ENCODE measurements around the gene ADAMTSL2. TPM values are rescaled to one million over a fixed set of nuclear protein-coding genes. Genes with fewer than 3 reads are reported as not detected.

Gene ADAMTSL2
- total RNA-seq, 2 experiments from 2014 or later: 0.05 to 0.07 TPM

DNA sequence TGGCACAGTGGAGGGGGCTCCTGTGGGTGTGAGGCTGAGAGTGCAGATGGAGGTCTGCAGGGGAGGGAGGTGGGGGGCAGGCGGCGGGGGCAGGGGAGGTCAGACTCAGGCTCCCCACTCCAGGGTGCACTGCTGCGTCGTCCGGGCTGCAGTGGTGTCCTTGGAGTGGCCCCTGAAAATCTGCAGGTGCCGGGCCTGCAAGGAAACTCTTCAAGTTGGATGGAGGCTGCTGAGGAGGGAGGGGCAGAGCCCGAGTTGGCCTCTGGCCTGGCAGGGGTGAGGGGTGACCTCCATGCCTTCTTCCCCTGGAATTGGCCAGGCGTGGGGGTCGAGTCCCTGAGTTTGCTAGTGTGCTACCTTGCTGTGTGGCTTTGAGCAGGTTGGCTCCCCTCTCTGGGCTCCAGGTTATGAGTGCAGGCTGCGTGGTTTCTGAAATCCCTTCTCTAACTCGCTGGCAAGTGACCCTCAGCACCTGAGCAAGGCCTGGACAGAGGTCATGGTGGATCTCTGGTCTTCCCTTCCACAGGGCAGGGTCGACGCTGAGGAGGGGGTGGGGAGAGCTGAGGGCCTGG lies 888 bp downstream of the ADAMTSL2 start:
- H3K4me3 Mint-ChIP-seq: no peak overlapping the region
- CTCF ChIA-PET: no interaction called here
- H3K4me1 Mint-ChIP-seq (ENCODE audit: low read depth): peaks cover 6% of the 10 kb centered on the region
- peaks cover 24% of the 10 kb centered on the region for H3K27me3 Mint-ChIP-seq
- no peak for DNase-seq
- H3K27ac Mint-ChIP-seq: no peak overlapping the region
- H3K36me3 Mint-ChIP-seq: no peaks in the 10 kb centered on the region
- intact Hi-C loops (cut with micrococcal nuclease): no loop called here
- POLR2A ChIA-PET: no interaction called here
- no peaks in the 10 kb centered on the region for H3K9me3 Mint-ChIP-seq

- POLR2A ChIA-PET: no interaction called here
- no peaks in the 10 kb centered on the region for H3K36me3 Mint-ChIP-seq
- DNase-seq: no peak
- H3K27me3 Mint-ChIP-seq: peaks cover 24% of the 10 kb centered on the region
- H3K4me1 Mint-ChIP-seq (ENCODE audit: low read depth): peaks cover 6% of the 10 kb centered on the region
- H3K27ac Mint-ChIP-seq: no peak overlapping the region
- intact Hi-C loops (cut with micrococcal nuclease): no loop called here
- no peaks in the 10 kb centered on the region for H3K9me3 Mint-ChIP-seq
- CTCF ChIA-PET: no interaction called here
- H3K4me3 Mint-ChIP-seq: no peak overlapping the region
Observed at GRCh38 chr9:133536080-133536479, 1.6 kb downstream of the ADAMTSL2 start.

DNA sequence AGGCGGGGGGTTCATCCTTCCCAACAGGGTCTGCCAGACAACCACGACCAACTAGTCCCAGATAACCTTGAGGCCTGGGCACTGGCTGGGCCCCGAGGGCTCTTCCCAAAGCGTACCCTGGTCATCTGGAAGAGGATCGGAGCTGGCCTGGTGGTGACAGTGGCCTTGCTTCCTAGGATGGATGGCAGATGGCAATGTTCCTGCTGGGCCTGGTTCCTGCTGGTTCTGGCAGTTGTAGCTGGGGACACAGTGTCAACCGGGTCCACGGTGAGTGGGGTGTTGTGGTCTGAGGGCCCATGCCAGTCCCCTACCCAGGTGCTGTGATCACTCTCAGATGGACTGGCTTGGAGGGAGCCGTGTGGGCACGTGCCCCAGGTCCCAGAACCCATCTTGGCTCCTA lies 2.0 kb downstream of the ADAMTSL2 start:
- peaks cover 6% of the 10 kb centered on the region for H3K4me1 Mint-ChIP-seq (ENCODE audit: low read depth)
- intact Hi-C loops (cut with micrococcal nuclease): no loop called here
- no peak overlapping the region for H3K4me3 Mint-ChIP-seq
- H3K27me3 Mint-ChIP-seq: peaks cover 24% of the 10 kb centered on the region
- no peaks in the 10 kb centered on the region for H3K36me3 Mint-ChIP-seq
- H3K27ac Mint-ChIP-seq: no peak overlapping the region
- DNase-seq: no peak
- ChIA-PET CTCF (no interaction called here), POLR2A (no interaction called here)
- no peaks in the 10 kb centered on the region for H3K9me3 Mint-ChIP-seq

GRCh38 chr9:133537257-133537656 lies 2.8 kb downstream of the ADAMTSL2 start:
- no peak for DNase-seq
- Mint-ChIP-seq H3K9me3 (no peaks in the 10 kb centered on the region), H3K4me1 (ENCODE audit: low read depth) (peaks cover 6% of the 10 kb centered on the region), H3K27me3 (peaks cover 24% of the 10 kb centered on the region), H3K36me3 (no peaks in the 10 kb centered on the region), H3K4me3 (no peak overlapping the region), H3K27ac (no peak overlapping the region)
- POLR2A ChIA-PET: no interaction called here
- intact Hi-C loops (cut with micrococcal nuclease): no loop called here
- CTCF ChIA-PET: no interaction called here

- Mint-ChIP-seq H3K27me3 (peaks cover 17% of the 10 kb centered on the region), H3K36me3 (no peaks in the 10 kb centered on the region), H3K9me3 (no peaks in the 10 kb centered on the region), H3K27ac (no peak overlapping the region), H3K4me3 (no peak overlapping the region), H3K4me1 (ENCODE audit: low read depth) (peaks cover 5% of the 10 kb centered on the region)
- CTCF ChIA-PET: no interaction called here
- intact Hi-C loops (cut with micrococcal nuclease): no loop called here
- POLR2A ChIA-PET: no interaction called here
- DNase-seq: no peak
Observed at GRCh38 chr9:133538176-133538575, 3.7 kb downstream of the ADAMTSL2 start.

DNA sequence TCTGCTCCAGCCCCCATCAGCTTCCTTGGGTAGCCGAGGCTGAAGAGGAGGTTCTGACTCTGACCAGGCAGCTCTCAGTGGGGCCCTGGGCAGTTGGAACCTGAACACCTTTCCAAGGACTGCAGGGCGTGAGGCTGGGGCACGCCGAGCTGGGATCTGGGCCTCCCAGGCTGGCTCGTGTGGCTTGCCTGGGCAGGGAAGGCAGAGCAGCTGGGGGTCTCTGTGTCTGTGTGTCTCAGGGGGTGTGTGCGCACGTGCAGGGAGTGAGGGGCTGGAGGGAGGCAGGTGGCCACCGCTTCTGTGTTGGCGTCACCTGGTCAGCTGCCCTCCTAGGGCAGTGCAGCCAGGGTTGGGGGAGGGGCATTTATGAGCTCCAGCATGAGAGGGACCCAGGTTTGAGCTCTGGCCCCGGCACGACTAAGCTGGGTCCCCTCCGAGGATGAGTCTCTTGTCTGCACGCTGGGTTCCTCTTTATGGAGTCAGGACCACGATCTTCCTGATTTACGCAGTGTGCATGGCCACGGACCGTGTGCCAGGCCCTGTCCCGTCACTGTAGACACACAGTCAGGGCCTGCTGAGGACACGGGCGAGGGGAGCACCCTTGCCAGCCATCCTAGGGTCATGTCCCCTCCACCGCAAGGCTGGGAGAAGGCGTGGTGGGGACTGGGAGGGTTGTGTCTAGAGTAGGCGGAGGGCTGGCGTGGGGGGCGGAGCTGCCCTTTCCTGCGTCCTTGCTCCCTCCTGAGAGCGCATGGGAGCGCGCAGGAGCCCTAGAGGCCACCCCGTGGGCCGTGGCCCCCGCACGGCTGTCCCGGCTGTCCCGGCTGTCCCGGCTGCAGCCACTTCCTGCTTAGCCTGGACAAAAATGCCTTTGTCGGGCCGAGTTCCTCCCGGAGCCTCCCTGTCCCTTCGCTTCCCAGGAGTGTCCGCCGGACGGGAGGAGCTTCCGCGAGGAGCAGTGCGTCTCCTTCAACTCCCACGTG lies 4.6 kb downstream of the ADAMTSL2 start:
- CTCF ChIA-PET: no interaction called here
- POLR2A ChIA-PET: no interaction called here
- DNase-seq: no peak
- Mint-ChIP-seq H3K4me3 (no peak overlapping the region), H3K9me3 (no peaks in the 10 kb centered on the region), H3K36me3 (no peaks in the 10 kb centered on the region), H3K4me1 (ENCODE audit: low read depth) (no peaks in the 10 kb centered on the region), H3K27ac (no peak overlapping the region), H3K27me3 (peaks cover 12% of the 10 kb centered on the region)
- intact Hi-C loops (cut with micrococcal nuclease): no loop called here

GRCh38 chr9:133539991-133540697 lies 5.6 kb downstream of the ADAMTSL2 start:
- POLR2A ChIA-PET: no interaction called here
- Mint-ChIP-seq H3K27ac (no peak overlapping the region), H3K36me3 (no peaks in the 10 kb centered on the region), H3K4me3 (no peak overlapping the region), H3K9me3 (no peaks in the 10 kb centered on the region), H3K27me3 (peaks cover 10% of the 10 kb centered on the region), H3K4me1 (ENCODE audit: low read depth) (no peaks in the 10 kb centered on the region)
- intact Hi-C loops (cut with micrococcal nuclease): no loop called here
- DNase-seq: no peak
- CTCF ChIA-PET: no interaction called here

DNA sequence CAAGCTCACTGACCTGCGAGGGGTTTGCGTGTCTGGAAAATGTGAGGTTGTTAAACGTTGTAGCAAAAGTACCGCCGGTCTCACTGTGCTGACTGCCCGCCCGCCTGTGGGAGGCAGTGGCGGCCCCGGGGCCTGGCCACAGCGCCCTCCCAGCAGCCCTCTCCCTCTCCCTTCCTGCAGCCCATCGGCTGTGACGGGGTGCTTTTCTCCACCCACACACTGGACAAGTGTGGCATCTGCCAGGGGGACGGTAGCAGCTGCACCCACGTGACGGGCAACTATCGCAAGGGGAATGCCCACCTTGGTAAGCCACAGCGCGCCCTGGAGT lies 6.2 kb downstream of the ADAMTSL2 start:
- Mint-ChIP-seq H3K9me3 (no peaks in the 10 kb centered on the region), H3K27me3 (peaks cover 7% of the 10 kb centered on the region), H3K4me3 (no peak overlapping the region), H3K27ac (no peak overlapping the region), H3K4me1 (ENCODE audit: low read depth) (no peaks in the 10 kb centered on the region), H3K36me3 (no peaks in the 10 kb centered on the region)
- ChIA-PET POLR2A (no interaction called here), CTCF (no interaction called here)
- no peak for DNase-seq
- intact Hi-C loops (cut with micrococcal nuclease): no loop called here

GRCh38 chr9:133542002-133542401 lies 7.5 kb downstream of the ADAMTSL2 start:
- Mint-ChIP-seq H3K36me3 (no peaks in the 10 kb centered on the region), H3K27me3 (peaks cover 6% of the 10 kb centered on the region), H3K4me1 (ENCODE audit: low read depth) (no peaks in the 10 kb centered on the region), H3K4me3 (no peak overlapping the region), H3K9me3 (no peaks in the 10 kb centered on the region), H3K27ac (no peak overlapping the region)
- intact Hi-C loops (cut with micrococcal nuclease): no loop called here
- DNase-seq: no peak
- ChIA-PET POLR2A (no interaction called here), CTCF (no interaction called here)

DNA sequence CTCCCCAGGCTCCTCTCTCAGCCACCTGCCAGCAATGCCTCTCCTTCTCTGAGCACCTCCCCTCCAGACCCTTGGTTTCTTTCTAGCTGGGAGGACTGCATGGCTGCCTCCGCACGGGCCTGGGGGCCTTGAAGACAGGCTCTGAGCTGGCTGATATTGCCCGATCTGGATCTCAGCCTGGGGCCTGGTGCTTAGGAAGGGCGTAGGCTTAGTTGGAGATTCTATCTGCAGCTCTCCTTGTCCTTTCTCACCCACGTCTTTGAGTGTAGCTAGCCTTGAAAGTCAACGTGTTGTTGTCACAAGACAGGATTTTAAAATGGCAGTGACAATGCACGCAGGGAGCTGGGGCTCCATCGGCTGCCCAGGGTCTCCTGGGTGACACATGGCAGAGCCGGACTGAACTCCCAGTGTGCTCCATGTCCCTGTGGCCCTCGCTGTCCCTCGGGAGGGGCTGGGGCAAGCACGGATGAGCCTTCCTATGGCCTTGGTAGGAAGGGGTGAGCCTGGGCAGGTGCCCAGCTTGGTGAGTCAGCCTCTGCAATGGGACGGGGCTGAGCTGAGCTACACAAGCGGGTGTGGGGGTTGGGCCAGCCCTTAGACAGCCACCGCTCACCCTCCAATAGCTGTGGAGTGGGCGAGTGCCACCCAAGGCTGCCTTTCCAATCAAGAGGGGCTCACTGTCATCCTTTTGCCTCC lies 9.4 kb downstream of the ADAMTSL2 start:
- H3K9me3 Mint-ChIP-seq: no peaks in the 10 kb centered on the region
- no peak overlapping the region for H3K27ac Mint-ChIP-seq
- peaks cover 4% of the 10 kb centered on the region for H3K27me3 Mint-ChIP-seq
- intact Hi-C loops (cut with micrococcal nuclease): no loop called here
- no peak for DNase-seq
- ChIA-PET POLR2A (no interaction called here), CTCF (no interaction called here)
- no peaks in the 10 kb centered on the region for H3K4me1 Mint-ChIP-seq (ENCODE audit: low read depth)
- H3K36me3 Mint-ChIP-seq: no peaks in the 10 kb centered on the region
- no peak overlapping the region for H3K4me3 Mint-ChIP-seq

GRCh38 chr9:133545494-133546286 lies 11.2 kb downstream of the ADAMTSL2 start:
- no peak overlapping the region for H3K4me3 Mint-ChIP-seq
- intact Hi-C loops (cut with micrococcal nuclease): no loop called here
- no peaks in the 10 kb centered on the region for H3K36me3 Mint-ChIP-seq
- H3K27me3 Mint-ChIP-seq: peaks cover under 1% of the 10 kb centered on the region
- ChIA-PET CTCF (no interaction called here), POLR2A (no interaction called here)
- no peaks in the 10 kb centered on the region for H3K9me3 Mint-ChIP-seq
- H3K27ac Mint-ChIP-seq: no peak overlapping the region
- no peaks in the 10 kb centered on the region for H3K4me1 Mint-ChIP-seq (ENCODE audit: low read depth)
- no peak for DNase-seq

DNA sequence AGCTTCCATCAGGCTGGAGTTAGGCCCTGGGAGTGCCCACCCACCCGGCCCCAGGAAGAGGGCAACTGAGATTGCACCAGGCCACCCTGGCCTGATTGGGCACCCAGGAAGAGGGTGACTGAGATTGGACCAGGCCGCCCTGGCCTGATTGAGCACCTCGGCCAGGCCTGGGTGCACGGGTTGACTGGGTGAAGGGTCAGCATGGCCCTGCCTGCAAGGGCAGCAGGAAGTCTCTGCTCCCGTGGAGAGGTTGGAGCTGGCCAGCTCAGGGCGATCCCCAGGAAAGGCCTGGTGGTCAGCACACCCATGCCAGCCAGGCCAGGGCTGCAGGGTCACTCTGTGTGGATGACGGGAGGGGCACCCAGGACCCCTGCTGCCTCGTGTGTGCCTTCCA lies 11.8 kb downstream of the ADAMTSL2 start:
- POLR2A ChIA-PET: no interaction called here
- H3K27ac Mint-ChIP-seq: no peak overlapping the region
- intact Hi-C loops (cut with micrococcal nuclease): no loop called here
- no peaks in the 10 kb centered on the region for H3K36me3 Mint-ChIP-seq
- peaks cover 4% of the 10 kb centered on the region for H3K27me3 Mint-ChIP-seq
- no peaks in the 10 kb centered on the region for H3K9me3 Mint-ChIP-seq
- DNase-seq: no peak
- no peak overlapping the region for H3K4me3 Mint-ChIP-seq
- no peaks in the 10 kb centered on the region for H3K4me1 Mint-ChIP-seq (ENCODE audit: low read depth)
- CTCF ChIA-PET: no interaction called here

Measured in activated CD4-positive, alpha-beta memory T cell treated with anti-CD3 and anti-CD28 coated beads for 36 hours (primary cell).